HL-60 (cell line): ENCODE measurements around the gene SERPINB1.
"Not testable (repeated sequence)": the region's sequence is repeated elsewhere in the genome, so short reads cannot be mapped to it uniquely, and the experiment has no call there.

Source experiments
- DNase-seq, 2 experiments: peaks; one replicate each; pipeline ENCODE4 v3.0.0-alpha.2; 2010 to 2020; ENCODE audit warnings: low read depth in 1 of 2, low spot score in 1 of 2
- H3K27ac ChIP-seq: fragments of 250-450 bp; sonication (Bioruptor Pico); replicated peaks from 2 replicates; pipeline ENCODE4 v1.5.1; 2020; ENCODE audit warnings: mild to moderate bottlenecking, moderate library complexity
- H3K27me3 ChIP-seq: fragments of 250-450 bp; sonication (Bioruptor Pico); 2 replicates; pipeline ENCODE4 v1.5.1; 2021; ENCODE audit warnings: mild to moderate bottlenecking, moderate library complexity; ENCODE audit not compliant: insufficient read depth, poor library complexity, severe bottlenecking
- H3K4me3 ChIP-seq: replicated peaks from 2 replicates; pipeline ENCODE4 v1.5.1; 2011; ENCODE audit warnings: mild to moderate bottlenecking, control low read depth, low read length; ENCODE audit not compliant: insufficient read depth
- CTCF ChIP-seq: IDR thresholded peaks from one replicate; pipeline ENCODE4 v1.5.1; 2011; ENCODE audit warnings: low read length, control low read depth, inconsistent platforms; ENCODE audit not compliant: insufficient read depth
- GABPA ChIP-seq: IDR thresholded peaks from 2 replicates; pipeline ENCODE4 v1.6.1; 2012; ENCODE audit warnings: low read depth
- POLR2AphosphoS5 ChIP-seq: IDR thresholded peaks from 2 replicates; pipeline ENCODE4 v1.6.1; 2012; ENCODE audit warnings: low read depth
- SPI1 ChIP-seq: IDR thresholded peaks from 2 replicates; pipeline ENCODE4 v1.6.1; 2012; ENCODE audit warnings: low read depth, mild to moderate bottlenecking, borderline replicate concordance
- TF ChIP-seq, protein P1 (sequence below): IDR thresholded peaks from 2 replicates; pipeline ENCODE4 v1.6.1; 2012; ENCODE audit warnings: low read depth; ENCODE audit not compliant: insufficient replicate concordance

The SERPINB1 gene

GRCh38 chr6:2861060-2861821 lies 19.6 kb upstream of the SERPINB1 start:
- no peak for DNase-seq

DNA sequence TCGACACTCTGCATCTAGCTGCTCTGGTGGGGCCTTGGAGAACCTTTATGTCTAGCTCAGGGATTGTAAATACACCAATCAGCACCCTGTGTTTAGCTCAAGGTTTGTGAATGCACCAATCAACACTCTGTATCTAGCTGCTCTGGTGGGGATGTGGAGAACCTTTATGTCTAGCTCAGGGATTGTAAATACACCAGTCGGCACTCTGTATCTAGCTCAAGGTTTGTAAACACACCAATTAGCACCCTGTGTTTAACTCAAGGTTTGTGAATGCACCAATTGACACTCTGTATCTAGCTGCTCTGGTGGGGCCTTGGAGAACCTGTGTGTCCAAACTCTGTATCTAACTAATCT lies 19.0 kb upstream of the SERPINB1 start:
- not testable (repeated sequence) for DNase-seq, H3K27me3 ChIP-seq, H3K4me3 ChIP-seq, H3K27ac ChIP-seq

More at GRCh38 chr6:2861060-2861821, 19.6 kb upstream of the SERPINB1 start:
- no peak overlapping the region for H3K4me3 ChIP-seq
- no peaks in the 10 kb centered on the region for H3K27me3 ChIP-seq
- no peak overlapping the region for H3K27ac ChIP-seq
- TF ChIP-seq GABPA (no peak), SPI1 (no peak), CTCF (no peak), POLR2AphosphoS5 (no peak)
- TF ChIP-seq, protein P1, sequence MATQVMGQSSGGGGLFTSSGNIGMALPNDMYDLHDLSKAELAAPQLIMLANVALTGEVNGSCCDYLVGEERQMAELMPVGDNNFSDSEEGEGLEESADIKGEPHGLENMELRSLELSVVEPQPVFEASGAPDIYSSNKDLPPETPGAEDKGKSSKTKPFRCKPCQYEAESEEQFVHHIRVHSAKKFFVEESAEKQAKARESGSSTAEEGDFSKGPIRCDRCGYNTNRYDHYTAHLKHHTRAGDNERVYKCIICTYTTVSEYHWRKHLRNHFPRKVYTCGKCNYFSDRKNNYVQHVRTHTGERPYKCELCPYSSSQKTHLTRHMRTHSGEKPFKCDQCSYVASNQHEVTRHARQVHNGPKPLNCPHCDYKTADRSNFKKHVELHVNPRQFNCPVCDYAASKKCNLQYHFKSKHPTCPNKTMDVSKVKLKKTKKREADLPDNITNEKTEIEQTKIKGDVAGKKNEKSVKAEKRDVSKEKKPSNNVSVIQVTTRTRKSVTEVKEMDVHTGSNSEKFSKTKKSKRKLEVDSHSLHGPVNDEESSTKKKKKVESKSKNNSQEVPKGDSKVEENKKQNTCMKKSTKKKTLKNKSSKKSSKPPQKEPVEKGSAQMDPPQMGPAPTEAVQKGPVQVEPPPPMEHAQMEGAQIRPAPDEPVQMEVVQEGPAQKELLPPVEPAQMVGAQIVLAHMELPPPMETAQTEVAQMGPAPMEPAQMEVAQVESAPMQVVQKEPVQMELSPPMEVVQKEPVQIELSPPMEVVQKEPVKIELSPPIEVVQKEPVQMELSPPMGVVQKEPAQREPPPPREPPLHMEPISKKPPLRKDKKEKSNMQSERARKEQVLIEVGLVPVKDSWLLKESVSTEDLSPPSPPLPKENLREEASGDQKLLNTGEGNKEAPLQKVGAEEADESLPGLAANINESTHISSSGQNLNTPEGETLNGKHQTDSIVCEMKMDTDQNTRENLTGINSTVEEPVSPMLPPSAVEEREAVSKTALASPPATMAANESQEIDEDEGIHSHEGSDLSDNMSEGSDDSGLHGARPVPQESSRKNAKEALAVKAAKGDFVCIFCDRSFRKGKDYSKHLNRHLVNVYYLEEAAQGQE: no peak

DNA sequence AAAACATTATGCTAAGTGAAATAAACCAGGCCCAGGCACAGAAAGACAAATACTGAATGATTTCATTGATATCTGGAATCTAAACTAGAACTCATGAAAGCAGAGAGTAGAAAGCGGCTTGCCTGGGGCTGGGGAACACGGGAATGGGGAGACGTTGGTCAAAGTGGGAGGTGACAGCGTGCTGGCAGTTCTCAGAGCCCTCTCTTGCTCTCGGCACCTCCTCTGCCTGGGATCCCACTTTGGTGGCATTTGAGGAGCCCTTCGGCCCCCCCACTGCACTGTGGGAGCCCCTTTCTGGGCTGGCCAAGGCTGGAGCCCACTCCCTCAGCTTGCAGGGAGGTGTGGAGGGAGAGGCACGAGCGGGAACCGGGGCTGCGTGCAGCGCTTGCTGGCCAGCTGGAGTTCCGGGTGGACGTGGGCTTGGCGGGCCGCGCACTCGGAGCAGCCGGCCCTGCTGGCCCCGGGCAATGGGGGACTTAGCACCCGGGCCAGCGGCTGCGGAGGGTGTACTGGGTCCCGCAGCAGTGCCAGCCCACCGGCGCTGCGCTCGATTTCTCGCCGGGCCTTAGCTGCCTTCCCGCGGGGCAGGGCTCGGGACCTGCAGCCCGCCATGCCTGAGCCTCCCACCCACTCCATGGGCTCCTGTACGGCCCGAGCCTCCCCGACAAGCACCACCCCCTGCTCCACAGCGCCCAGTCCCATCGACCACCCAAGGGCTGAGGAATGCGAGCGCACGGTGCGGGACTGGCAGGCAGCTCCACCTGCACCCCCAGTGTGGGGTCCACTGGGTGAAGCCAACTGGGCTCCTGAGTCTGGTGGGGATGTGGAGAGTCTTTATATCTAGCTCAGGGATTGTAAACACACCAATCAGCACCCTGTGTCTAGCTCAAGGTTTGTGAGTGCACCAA lies 18.4 kb upstream of the SERPINB1 start:
- H3K4me3 ChIP-seq, H3K27ac ChIP-seq, H3K27me3 ChIP-seq, DNase-seq: not testable (repeated sequence)

GRCh38 chr6:2859185-2859700 lies 17.6 kb upstream of the SERPINB1 start:
- Histone ChIP-seq H3K27ac (no peak overlapping the region), H3K4me3 (no peak overlapping the region), H3K27me3 (no peaks in the 10 kb centered on the region)
- no peak for DNase-seq
- TF ChIP-seq SPI1 (no peak), POLR2AphosphoS5 (no peak), GABPA (no peak), CTCF (no peak)
- TF ChIP-seq, protein P1: no peak
